MM.1S (cell line): ENCODE measurements around the gene DHRS3.

Source experiments
- DNase-seq: peaks from one replicate; pipeline ENCODE4 v3.0.0-alpha.2; 2015
- H2AFZ ChIP-seq: fragments of 300-600 bp; sonication (generic); 2 replicates; pipeline ENCODE4 v1.6.0; 2016; ENCODE audit warnings: antibody characterized with exemption, low read length
- H3F3A ChIP-seq: fragments of 300-600 bp; sonication (generic); 2 replicates; pipeline ENCODE4 v1.6.1; 2016; ENCODE audit warnings: mild to moderate bottlenecking, antibody characterized with exemption, low read length, moderate library complexity, mixed read lengths; ENCODE audit not compliant: insufficient read depth
- H3K27ac ChIP-seq: fragments of 300-600 bp; sonication (generic); 2 replicates; pipeline ENCODE4 v1.5.1; 2016; ENCODE audit warnings: mild to moderate bottlenecking, low read length
- H3K27me3 ChIP-seq: fragments of 300-600 bp; sonication (generic); replicated peaks from 2 replicates; pipeline ENCODE4 v1.6.0; 2016; ENCODE audit warnings: low read length; ENCODE audit not compliant: insufficient read depth
- H3K36me3 ChIP-seq: fragments of 300-600 bp; sonication (generic); replicated peaks from 2 replicates; pipeline ENCODE4 v1.6.1; 2016; ENCODE audit warnings: mild to moderate bottlenecking, low read length, mixed read lengths; ENCODE audit not compliant: insufficient read depth
- H3K4me1 ChIP-seq: fragments of 300-600 bp; sonication (generic); 2 replicates; pipeline ENCODE4 v1.6.1; 2016; ENCODE audit warnings: low read length, mixed read lengths
- H3K4me2 ChIP-seq: fragments of 300-600 bp; sonication (generic); 2 replicates; pipeline ENCODE4 v1.6.0; 2016; ENCODE audit warnings: low read depth, low read length
- H3K4me3 ChIP-seq: fragments of 300-600 bp; sonication (generic); 2 replicates; pipeline ENCODE4 v1.5.1; 2016; ENCODE audit warnings: low read length, mixed read lengths
- H3K79me2 ChIP-seq: fragments of 300-600 bp; sonication (generic); 2 replicates; pipeline ENCODE4 v1.6.1; 2016; ENCODE audit warnings: mixed run types, low read length, mixed read lengths
- H3K9ac ChIP-seq: fragments of 300-600 bp; sonication (generic); 2 replicates; pipeline ENCODE4 v1.6.1; 2016; ENCODE audit warnings: low read length, mixed read lengths
- H3K9me2 ChIP-seq: fragments of 300-600 bp; sonication (generic); replicated peaks from 2 replicates; pipeline ENCODE4 v1.6.1; 2016; ENCODE audit warnings: mild to moderate bottlenecking, low read length, mixed read lengths; ENCODE audit not compliant: insufficient read depth
- H3K9me3 ChIP-seq: fragments of 300-600 bp; sonication (generic); replicated peaks from 2 replicates; pipeline ENCODE4 v1.6.1; 2016; ENCODE audit warnings: mild to moderate bottlenecking, low read length, mixed read lengths; ENCODE audit not compliant: insufficient read depth
- H4K20me1 ChIP-seq: fragments of 300-600 bp; sonication (generic); 2 replicates; pipeline ENCODE4 v1.6.1; 2016; ENCODE audit warnings: mild to moderate bottlenecking, low read length, moderate library complexity, mixed read lengths; ENCODE audit not compliant: insufficient read depth
- EZH2 ChIP-seq: fragments of 300-600 bp; sonication (generic); optimal IDR thresholded peaks from 2 replicates; pipeline ENCODE3; 2017; ENCODE audit warnings: low read depth, mild to moderate bottlenecking, antibody characterized with exemption, low read length, mixed read lengths
- EZH2phosphoT487 ChIP-seq: fragments of 300-600 bp; sonication (generic); IDR thresholded peaks from 2 replicates; pipeline ENCODE4 v1.6.1; 2018; ENCODE audit warnings: antibody characterized with exemption, low read length
- TF ChIP-seq, protein P1 (sequence below): fragments of 300-600 bp; sonication (generic); IDR thresholded peaks from 2 replicates; pipeline ENCODE4 v1.5.1; 2016; ENCODE audit warnings: antibody characterized with exemption, low read length, mixed read lengths

Gene DHRS3

DNA sequence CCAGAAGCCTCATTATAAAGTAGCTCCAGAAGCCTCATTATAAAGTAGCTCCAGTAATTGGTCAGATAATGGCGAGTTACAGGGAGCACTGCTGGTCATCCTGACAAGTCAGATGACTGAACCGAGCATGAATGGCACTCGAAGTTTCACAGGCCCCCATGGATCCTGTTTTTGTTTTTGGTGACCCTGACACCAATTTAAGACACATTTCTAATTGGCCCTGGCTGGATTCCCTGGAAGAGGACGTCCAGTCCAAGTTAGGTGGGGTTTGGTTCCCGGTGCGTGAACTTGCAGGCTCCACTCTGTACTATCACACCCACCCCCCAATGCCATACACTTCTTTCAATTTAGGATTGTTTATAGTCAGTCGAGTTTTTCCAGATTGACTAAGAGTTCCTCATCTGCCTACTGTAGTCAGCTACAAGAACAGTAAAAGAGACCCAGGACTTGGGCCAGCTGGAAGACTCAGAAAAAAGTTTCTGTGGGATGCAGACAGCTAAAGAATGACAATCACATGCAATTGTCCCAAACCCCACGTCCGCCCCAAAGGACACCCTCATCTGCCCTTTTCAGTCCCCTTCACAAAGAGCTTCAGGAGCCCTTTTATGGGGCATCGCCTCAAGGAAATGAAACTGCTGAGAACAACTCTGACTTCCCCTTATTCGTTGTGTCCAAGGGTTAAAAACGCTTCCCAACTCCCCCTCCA, 2.7 kb downstream of the DHRS3 start:
- Histone ChIP-seq H2AFZ (no peak overlapping the region), H3K4me3 (no peak overlapping the region), H3K79me2 (no peaks in the 10 kb centered on the region), H3K9me3 (no peaks in the 10 kb centered on the region), H3K4me1 (peaks cover 9% of the 10 kb centered on the region), H3K27ac (no peak overlapping the region), H3K27me3 (peaks cover 44% of the 10 kb centered on the region), H3K36me3 (no peaks in the 10 kb centered on the region), H4K20me1 (no peaks in the 10 kb centered on the region), H3K4me2 (no peak overlapping the region), H3K9me2 (no peaks in the 10 kb centered on the region), H3K9ac (no peak overlapping the region), H3F3A (peaks cover 13% of the 10 kb centered on the region; the same call in 1 of the 2 replicates)
- DNase-seq, result no peak
- no peak for TF ChIP-seq EZH2phosphoT487
- TF ChIP-seq EZH2, result no peak
- TF ChIP-seq, protein P1, sequence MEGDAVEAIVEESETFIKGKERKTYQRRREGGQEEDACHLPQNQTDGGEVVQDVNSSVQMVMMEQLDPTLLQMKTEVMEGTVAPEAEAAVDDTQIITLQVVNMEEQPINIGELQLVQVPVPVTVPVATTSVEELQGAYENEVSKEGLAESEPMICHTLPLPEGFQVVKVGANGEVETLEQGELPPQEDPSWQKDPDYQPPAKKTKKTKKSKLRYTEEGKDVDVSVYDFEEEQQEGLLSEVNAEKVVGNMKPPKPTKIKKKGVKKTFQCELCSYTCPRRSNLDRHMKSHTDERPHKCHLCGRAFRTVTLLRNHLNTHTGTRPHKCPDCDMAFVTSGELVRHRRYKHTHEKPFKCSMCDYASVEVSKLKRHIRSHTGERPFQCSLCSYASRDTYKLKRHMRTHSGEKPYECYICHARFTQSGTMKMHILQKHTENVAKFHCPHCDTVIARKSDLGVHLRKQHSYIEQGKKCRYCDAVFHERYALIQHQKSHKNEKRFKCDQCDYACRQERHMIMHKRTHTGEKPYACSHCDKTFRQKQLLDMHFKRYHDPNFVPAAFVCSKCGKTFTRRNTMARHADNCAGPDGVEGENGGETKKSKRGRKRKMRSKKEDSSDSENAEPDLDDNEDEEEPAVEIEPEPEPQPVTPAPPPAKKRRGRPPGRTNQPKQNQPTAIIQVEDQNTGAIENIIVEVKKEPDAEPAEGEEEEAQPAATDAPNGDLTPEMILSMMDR, result no peak

DNA sequence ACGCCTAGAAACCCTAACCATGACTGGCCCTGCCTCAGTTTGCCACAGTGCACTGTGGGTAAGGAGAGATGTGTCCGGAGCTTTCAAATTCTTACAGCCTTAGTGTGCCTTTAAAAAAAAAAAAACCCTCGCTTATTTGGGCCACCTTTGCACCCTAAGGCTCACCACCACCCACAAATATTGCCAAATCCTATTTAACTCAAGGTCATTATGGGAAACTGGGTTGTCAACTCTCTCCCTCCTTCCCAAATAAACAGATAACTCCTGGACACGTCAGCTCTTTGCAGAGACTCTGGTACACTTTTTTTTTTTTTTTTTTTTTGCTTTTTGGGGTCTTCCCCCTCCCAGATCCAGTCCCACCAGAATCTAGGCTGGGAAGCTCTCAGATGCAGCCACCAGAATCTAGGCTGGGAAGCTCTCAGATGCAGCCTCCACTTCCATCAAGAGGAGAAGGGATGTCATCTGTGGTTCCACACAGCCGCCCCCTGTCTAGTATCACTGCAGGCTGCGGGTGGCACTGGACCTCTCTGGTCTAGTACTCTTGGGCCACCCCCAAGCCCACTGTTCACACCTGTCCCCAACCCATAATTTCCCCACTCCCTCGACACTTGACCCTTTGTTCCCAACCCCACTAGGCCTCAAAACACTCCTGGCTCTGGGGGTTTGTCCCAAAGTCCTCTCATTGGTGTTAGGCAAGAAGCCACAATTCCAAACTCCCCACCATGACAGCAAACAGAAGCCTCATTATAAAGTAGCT, 3.4 kb downstream of the DHRS3 start:
- Histone ChIP-seq H3K79me2 (no peaks in the 10 kb centered on the region), H3F3A (peaks cover 13% of the 10 kb centered on the region; the same call in 1 of the 2 replicates), H3K9ac (no peak overlapping the region), H2AFZ (no peak overlapping the region), H3K27me3 (peaks cover 44% of the 10 kb centered on the region), H4K20me1 (no peaks in the 10 kb centered on the region), H3K4me2 (no peak overlapping the region), H3K4me3 (no peak overlapping the region), H3K36me3 (no peaks in the 10 kb centered on the region), H3K9me2 (no peaks in the 10 kb centered on the region), H3K27ac (no peak overlapping the region), H3K4me1 (0 out of 2 replicates have a peak, but pooled peaks cover 5% of the 10 kb centered on the region), H3K9me3 (no peaks in the 10 kb centered on the region)
- DNase-seq, result no peak
- no peak for TF ChIP-seq EZH2phosphoT487
- TF ChIP-seq, protein P1, result no peak
- TF ChIP-seq EZH2, result no peak

DNA sequence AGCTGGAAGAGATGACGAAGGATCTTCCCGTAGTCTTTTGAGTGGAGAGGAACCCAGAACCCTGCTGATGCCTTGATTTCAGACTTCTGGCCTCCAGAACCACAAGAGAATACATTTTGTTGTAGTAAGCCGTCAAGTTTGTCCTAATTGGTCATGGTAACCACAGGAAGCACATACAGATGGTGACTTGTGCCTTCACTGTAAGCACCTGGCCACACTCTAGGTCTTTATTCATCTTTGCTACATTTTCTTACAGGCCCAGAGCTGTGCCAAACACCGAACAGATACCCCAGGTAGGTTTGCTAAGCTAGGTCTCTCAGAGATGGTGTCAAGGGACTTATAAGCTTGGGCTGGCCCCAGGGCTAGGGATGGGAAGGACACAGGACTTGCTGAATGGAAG, 4.8 kb downstream of the DHRS3 start:
- no peaks in the 10 kb centered on the region for H3K36me3 ChIP-seq
- H3F3A ChIP-seq, result 0 out of 2 replicates have a peak, but pooled peaks cover 3% of the 10 kb centered on the region
- no peaks in the 10 kb centered on the region for H3K79me2 ChIP-seq
- DNase-seq, result no peak
- no peak overlapping the region for H3K27ac ChIP-seq
- H3K4me1 ChIP-seq, result no peaks in the 10 kb centered on the region
- no peak overlapping the region for H3K4me3 ChIP-seq
- H4K20me1 ChIP-seq, result no peaks in the 10 kb centered on the region
- TF ChIP-seq, protein P1, result no peak
- TF ChIP-seq EZH2, result no peak
- TF ChIP-seq EZH2phosphoT487, result no peak
- H3K9me3 ChIP-seq, result no peaks in the 10 kb centered on the region
- peaks cover 39% of the 10 kb centered on the region for H3K27me3 ChIP-seq
- H2AFZ ChIP-seq, result no peak overlapping the region
- no peak overlapping the region for H3K4me2 ChIP-seq
- H3K9ac ChIP-seq, result no peak overlapping the region
- H3K9me2 ChIP-seq, result no peaks in the 10 kb centered on the region
